DMS114 treated with DMSO at 0.1 percent for 48 hours (cell line): ENCODE measurements around the gene YARS1.

Experiments
- DNase-seq: peaks from one replicate; lab custom pipeline; 2025; ENCODE audit not compliant: unreplicated experiment; lab: John Stamatoyannopoulos, UW

YARS1 gene

GRCh38 chr1:32782086-32782485 lies 35.1 kb downstream of the YARS1 start:
- no peak for DNase-seq

DNA sequence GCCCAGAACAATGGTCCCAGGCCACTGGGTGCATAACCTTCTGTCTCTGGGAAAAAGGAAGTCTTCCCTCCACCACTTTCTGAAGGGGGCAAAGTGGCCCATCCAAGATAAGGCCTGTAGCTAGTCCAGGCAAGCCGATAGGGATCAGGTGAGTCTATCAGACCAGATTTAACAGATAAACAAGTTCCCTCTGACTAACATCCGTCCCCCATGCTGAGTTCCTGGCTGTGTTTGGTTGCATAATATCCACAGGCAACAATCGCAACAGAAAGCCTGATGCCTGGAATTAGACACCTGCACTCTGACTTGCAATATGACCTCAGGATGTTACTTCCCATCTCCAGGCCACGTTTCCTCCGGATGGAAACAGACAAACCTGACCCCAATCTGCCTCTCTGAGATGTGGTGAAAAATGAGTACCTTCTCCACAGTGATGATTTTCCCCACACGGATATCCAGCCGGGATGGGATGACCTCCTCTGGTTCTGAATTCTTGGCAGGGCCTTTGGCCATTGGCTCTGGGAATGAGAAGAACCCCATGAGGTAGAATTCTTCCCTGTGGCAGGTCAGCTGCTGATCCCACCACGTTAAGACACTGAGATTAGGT lies 36.4 kb downstream of the YARS1 start:
- no peak for DNase-seq

- no peak for DNase-seq
Observed at GRCh38 chr1:32780005-32780404, 37.2 kb downstream of the YARS1 start.

DNA sequence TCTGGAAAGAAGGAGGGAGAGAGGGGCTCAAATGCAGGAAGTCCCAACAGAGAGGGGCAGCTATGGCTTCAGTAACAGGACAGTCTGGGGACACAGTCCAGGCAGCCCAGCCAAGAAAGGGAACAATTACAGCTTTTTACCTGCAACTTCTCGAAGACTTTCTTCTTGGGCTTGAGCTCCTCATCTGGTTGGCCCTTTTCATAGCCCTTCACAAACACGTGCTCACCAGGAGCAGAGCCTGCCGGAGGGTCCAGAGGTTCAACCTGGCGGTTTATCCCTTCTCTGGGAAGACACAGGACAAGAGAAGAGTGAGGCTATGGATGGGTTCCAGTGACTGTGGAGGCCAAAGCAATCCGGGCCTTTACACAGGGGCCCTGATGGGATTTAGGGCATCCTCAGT lies 37.9 kb downstream of the YARS1 start:
- no peak for DNase-seq

DNA sequence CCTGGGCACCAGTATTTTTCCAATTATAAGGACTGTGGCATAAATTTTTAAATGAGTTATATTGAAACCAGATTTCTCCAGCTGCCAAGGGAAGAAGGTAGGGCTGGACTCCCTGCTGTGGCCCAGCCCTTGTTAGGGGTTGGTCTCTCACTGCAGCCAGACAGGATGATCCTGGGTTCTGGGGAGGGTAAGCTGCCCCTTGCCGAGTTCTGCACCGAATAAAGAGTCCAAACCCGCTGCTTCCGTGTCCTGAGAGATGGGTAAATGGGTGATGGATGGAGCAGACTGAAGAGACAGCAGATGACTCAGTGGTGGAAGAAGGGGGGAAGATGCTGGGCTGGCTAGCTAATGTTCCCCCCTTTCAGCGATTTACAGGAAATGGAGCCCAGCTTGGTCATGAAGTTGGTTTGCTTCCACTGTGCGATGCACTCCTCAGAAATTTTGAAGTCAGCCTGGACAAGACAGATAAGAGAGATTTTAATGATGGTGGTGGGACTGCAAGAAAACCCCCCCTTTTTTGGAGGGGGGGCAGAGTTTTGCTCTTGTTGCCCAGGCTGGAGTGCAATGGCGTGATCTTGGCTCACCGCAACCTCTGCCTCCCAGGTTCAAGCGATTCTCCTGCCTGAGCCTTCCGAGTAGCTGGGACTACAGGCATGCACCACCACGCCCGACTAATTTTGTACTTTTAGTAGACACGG lies 41.4 kb downstream of the YARS1 start:
- DNase-seq: no peak

DNA sequence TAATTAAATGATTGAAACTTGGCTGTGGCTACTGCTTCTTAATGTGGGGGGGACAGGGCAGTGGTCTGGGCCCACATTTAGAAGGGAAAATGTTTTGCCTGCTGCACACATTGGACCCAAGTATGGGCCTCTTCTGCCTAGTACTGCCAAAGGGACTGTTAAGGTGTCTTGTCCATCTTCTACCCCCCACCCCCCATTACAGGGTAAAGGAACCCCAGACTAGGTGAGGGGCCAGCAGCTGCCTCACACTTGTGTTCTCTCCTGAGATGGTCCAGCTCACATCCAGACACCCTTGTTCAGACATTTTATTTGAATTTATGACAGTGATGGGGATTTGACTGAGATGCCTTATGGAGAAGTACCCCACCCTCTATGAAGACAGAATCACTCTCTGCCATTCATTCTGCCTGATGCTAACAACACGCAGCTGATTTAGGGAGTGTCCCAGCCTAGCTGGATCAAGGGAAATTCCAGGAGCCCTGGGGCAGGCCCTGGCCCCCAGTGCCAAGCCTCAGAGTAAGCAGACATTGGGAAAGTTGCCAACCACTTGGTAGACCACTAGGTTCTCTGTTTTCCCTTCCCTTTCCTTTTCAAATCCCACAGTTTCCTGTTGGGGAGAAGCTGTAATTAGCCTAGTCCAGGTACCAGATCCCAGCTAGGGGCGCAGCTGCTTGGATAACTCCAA lies 42.1 kb downstream of the YARS1 start:
- no peak for DNase-seq

DNA sequence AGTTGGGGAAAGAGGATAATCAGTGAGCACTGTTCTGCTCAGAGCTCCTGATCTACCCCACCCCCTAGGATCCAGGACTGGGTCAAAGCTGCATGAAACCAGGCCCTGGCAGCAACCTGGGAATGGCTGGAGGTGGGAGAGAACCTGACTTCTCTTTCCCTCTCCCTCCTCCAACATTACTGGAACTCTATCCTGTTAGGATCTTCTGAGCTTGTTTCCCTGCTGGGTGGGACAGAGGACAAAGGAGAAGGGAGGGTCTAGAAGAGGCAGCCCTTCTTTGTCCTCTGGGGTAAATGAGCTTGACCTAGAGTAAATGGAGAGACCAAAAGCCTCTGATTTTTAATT lies 42.7 kb downstream of the YARS1 start:
- no peak for DNase-seq

DNA sequence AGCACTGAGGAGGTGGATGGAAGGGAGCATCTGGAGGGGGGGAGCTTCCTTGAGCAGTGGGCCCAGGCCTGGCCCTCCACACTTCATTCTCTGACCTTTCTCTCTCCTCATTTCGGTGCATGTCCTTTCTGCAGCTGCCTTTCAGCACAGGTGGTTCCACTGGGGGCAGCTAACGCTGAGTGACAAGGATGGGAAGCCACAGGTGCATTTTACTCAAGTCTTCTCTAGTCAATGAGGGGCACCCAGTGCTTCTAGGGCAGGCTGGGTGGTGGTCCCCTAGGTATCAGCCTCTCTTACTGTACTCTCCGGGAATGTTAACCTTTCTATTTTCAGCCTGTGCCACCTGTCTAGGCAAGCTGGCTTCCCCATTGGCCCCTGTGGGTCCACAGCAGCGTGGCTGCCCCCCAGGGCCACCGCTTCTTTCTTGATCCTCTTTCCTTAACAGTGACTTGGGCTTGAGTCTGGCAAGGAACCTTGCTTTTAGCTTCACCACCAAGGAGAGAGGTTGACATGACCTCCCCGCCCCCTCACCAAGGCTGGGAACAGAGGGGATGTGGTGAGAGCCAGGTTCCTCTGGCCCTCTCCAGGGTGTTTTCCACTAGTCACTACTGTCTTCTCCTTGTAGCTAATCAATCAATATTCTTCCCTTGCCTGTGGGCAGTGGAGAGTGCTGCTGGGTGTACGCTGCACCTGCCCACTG lies 43.2 kb downstream of the YARS1 start:
- DNase-seq: no peak

GRCh38 chr1:32773018-32773763 lies 44.0 kb downstream of the YARS1 start:
- DNase-seq: peak; percentile 27

GRCh38 chr1:32772281-32773017 lies 44.7 kb downstream of the YARS1 start:
- DNase-seq: no peak

DNA sequence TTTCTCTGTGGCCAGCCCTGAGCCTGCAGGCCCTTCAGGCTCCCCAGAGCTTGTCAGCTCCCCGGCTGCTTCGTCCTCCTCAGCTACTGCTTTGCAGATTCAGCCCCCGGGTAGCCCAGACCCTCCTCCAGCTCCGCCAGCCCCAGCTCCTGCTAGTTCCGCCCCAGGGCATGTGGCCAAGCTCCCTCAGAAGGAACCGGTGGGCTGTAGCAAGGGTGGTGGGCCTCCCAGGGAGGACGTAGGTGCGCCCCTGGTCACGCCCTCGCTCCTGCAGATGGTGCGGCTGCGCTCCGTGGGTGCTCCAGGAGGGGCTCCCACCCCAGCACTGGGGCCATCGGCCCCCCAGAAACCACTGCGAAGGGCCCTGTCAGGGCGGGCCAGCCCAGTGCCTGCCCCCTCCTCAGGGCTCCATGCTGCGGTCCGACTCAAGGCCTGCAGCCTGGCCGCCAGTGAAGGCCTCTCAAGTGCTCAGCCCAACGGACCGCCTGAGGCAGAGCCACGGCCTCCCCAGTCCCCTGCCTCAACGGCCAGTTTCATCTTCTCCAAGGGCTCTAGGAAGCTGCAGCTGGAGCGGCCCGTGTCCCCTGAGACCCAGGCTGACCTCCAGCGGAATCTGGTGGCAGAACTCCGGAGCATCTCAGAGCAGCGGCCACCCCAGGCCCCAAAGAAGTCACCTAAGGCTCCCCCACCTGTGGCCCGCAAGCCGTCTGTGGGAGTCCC lies 45.4 kb downstream of the YARS1 start:
- no peak for DNase-seq

DNA sequence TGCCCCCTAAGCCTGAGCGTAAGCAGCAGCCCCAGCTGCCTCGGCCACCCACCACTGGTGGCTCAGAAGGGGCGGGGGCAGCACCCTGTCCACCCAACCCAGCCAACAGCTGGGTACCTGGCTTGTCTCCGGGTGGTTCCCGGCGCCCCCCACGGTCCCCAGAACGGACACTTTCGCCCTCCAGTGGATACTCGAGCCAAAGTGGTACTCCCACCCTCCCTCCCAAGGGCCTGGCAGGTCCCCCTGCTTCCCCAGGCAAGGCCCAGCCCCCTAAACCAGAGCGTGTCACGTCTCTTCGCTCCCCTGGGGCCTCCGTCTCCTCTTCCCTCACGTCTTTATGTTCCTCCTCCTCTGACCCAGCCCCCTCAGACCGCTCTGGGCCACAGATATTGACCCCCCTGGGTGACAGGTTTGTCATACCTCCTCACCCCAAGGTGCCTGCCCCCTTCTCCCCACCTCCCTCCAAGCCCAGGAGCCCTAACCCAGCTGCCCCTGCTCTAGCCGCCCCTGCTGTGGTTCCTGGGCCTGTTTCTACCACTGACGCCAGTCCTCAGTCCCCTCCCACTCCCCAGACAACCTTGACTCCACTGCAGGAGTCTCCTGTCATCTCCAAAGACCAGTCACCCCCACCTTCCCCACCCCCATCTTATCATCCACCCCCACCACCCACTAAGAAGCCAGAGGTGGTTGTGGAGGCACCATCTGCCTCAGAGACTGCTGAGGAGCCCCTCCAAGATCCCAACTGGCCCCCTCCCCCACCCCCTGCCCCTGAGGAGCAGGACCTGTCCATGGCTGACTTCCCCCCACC lies 46.2 kb downstream of the YARS1 start:
- DNase-seq: no peak

- DNase-seq: no peak
Observed at GRCh38 chr1:32770221-32770731, 46.9 kb downstream of the YARS1 start.

- no peak for DNase-seq
Observed at GRCh38 chr1:32769524-32770220, 47.5 kb downstream of the YARS1 start.

DNA sequence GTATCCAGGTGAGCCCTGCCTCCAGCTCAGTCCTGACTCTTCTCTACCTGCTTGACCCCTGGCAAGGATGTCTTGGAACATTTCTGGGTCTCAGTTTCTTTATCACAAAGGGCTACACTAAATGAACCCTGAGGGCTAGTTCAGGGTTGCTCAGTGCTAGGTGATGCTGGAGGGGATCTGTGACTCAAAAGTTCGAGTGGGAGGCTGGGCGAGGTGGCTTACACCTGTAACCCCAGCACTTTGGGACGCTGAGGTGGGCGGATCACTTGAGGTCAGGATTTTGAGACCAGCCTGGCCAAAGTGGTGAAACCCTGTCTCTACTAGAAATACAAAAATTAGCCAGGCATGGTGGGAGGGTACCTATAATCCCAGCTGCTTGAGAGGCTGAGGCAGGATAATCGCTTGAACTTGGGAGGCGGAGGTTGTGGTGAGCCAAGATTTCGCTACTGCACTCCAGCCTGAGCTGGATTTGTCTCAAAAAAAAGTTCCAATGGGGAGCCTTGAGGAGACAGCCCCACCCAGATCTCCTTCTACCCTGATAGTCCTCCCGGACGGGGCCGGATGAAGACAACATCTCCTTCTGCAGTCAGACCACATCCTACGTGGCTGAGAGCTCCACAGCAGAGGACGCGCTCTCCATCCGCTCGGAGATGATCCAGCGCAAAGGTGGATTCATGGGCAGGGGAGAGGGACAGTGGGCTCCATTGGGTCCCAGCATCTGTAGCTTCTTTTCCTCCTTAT lies 48.9 kb downstream of the YARS1 start:
- no peak for DNase-seq

- no peak for DNase-seq
Observed at GRCh38 chr1:32767641-32768040, 49.5 kb downstream of the YARS1 start.

DNA sequence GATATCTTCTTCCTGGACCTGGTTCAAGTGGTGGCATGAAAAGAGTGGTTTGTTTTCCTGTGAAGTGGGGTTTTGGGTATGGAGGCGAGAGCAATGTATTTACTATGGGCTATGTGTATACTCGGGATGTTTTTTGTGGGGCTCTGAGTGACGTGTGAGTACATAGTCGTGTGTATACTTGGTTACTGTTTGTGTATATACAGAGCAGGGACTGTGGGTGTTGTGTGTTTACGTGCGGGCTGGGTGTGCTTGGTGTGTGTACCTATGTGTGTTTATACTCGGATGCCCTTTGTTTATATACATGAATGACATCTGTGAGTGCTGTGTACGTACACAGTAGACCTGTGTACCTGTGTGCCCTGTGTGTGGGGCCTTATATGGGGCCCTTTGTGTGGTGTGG lies 50.0 kb downstream of the YARS1 start:
- DNase-seq: no peak
